HEK293 (cell line): ENCODE results near the gene SMC3.

Experiments
- IKZF3 ChIP-seq: fragments of 450-650 bp; IDR thresholded peaks from 2 replicates; pipeline ENCODE4 v1.5.0; 2018; ENCODE audit warnings: missing biosample characterization, mild to moderate bottlenecking, missing genetic modification characterization, moderate library complexity
- KLF1 ChIP-seq: fragments of 450-650 bp; formaldehyde crosslinking; IDR thresholded peaks from 2 replicates; pipeline ENCODE4 v1.5.1; 2016; ENCODE audit warnings: missing biosample characterization, missing genetic modification characterization
- OSR2 ChIP-seq: fragments of 450-650 bp; formaldehyde crosslinking; IDR thresholded peaks from 2 replicates; pipeline ENCODE4 v1.5.1; 2016; ENCODE audit warnings: missing biosample characterization, missing genetic modification characterization
- OVOL3 ChIP-seq: fragments of 450-650 bp; formaldehyde crosslinking; IDR thresholded peaks from 2 replicates; pipeline ENCODE4 v1.5.1; 2016; ENCODE audit warnings: missing biosample characterization, missing genetic modification characterization
- REPIN1 ChIP-seq: fragments of 450-650 bp; formaldehyde crosslinking; IDR thresholded peaks from 2 replicates; pipeline ENCODE4 v1.5.1; 2017; ENCODE audit warnings: missing biosample characterization, missing genetic modification characterization, low read depth
- SETDB1 ChIP-seq: IDR thresholded peaks from one replicate; pipeline ENCODE4 v1.6.1; 2017; ENCODE audit warnings: mild to moderate bottlenecking, low read length, moderate library complexity, mixed read lengths; ENCODE audit not compliant: insufficient read length
- ZBTB20 ChIP-seq: fragments of 450-650 bp; formaldehyde crosslinking; IDR thresholded peaks from 2 replicates; pipeline ENCODE4 v1.5.1; 2016; ENCODE audit warnings: missing biosample characterization, missing genetic modification characterization
- ZBTB48 ChIP-seq: fragments of 450-650 bp; formaldehyde crosslinking; IDR thresholded peaks from 2 replicates; pipeline ENCODE4 v1.5.1; 2016; ENCODE audit warnings: missing biosample characterization, missing genetic modification characterization
- ZFP37 ChIP-seq: fragments of 450-650 bp; formaldehyde crosslinking; IDR thresholded peaks from 2 replicates; pipeline ENCODE4 v1.5.1; 2016; ENCODE audit warnings: missing biosample characterization, missing genetic modification characterization
- ZNF121 ChIP-seq: fragments of 450-650 bp; formaldehyde crosslinking; IDR thresholded peaks from 2 replicates; pipeline ENCODE4 v1.5.1; 2016; ENCODE audit warnings: missing biosample characterization, missing genetic modification characterization
- ZNF214 ChIP-seq: fragments of 450-650 bp; formaldehyde crosslinking; IDR thresholded peaks from 2 replicates; pipeline ENCODE4 v1.5.1; 2017; ENCODE audit warnings: missing biosample characterization, mild to moderate bottlenecking, missing genetic modification characterization, borderline replicate concordance
- ZNF311 ChIP-seq: fragments of 450-650 bp; formaldehyde crosslinking; IDR thresholded peaks from 2 replicates; pipeline ENCODE4 v1.5.1; 2017; ENCODE audit warnings: missing biosample characterization, missing genetic modification characterization, borderline replicate concordance
- ZNF341 ChIP-seq: fragments of 450-650 bp; formaldehyde crosslinking; IDR thresholded peaks from 2 replicates; pipeline ENCODE4; 2016; ENCODE audit warnings: low read depth, missing biosample characterization, missing genetic modification characterization
- ZNF354C ChIP-seq: fragments of 450-650 bp; formaldehyde crosslinking; IDR thresholded peaks from 2 replicates; pipeline ENCODE4 v1.5.1; 2016; ENCODE audit warnings: missing biosample characterization, missing genetic modification characterization, low read depth, borderline replicate concordance
- ZNF404 ChIP-seq: fragments of 450-650 bp; formaldehyde crosslinking; IDR thresholded peaks from 2 replicates; pipeline ENCODE4 v1.5.1; 2017; ENCODE audit warnings: missing biosample characterization, missing genetic modification characterization
- ZNF433 ChIP-seq: fragments of 450-650 bp; formaldehyde crosslinking; IDR thresholded peaks from 2 replicates; pipeline ENCODE4 v1.5.1; 2016; ENCODE audit warnings: missing biosample characterization, missing genetic modification characterization, low read depth
- ZNF548 ChIP-seq: fragments of 450-650 bp; formaldehyde crosslinking; IDR thresholded peaks from 2 replicates; pipeline ENCODE4 v1.5.1; 2016; ENCODE audit warnings: missing biosample characterization, missing genetic modification characterization
- ZNF561 ChIP-seq: fragments of 450-650 bp; IDR thresholded peaks from 2 replicates; pipeline ENCODE4 v1.5.1; 2018; ENCODE audit warnings: missing biosample characterization, missing genetic modification characterization, borderline replicate concordance
- ZNF610 ChIP-seq: fragments of 450-650 bp; formaldehyde crosslinking; IDR thresholded peaks from 2 replicates; pipeline ENCODE4 v1.5.1; 2016; ENCODE audit warnings: missing biosample characterization, missing genetic modification characterization, borderline replicate concordance
- ZNF658 ChIP-seq: fragments of 450-650 bp; formaldehyde crosslinking; IDR thresholded peaks from 2 replicates; pipeline ENCODE4; 2016; ENCODE audit warnings: missing biosample characterization, missing genetic modification characterization
- ZSCAN30 ChIP-seq: fragments of 450-650 bp; IDR thresholded peaks from 2 replicates; pipeline ENCODE4 v1.5.1; 2018; ENCODE audit warnings: missing biosample characterization, mild to moderate bottlenecking, missing genetic modification characterization, moderate library complexity
- TF ChIP-seq, protein P1 (sequence below): fragments of 450-650 bp; formaldehyde crosslinking; IDR thresholded peaks from 2 replicates; pipeline ENCODE4 v1.5.1; 2016; ENCODE audit warnings: missing biosample characterization, missing genetic modification characterization
- TF ChIP-seq, protein P2 (sequence below): fragments of 450-650 bp; formaldehyde crosslinking; IDR thresholded peaks from 2 replicates; pipeline ENCODE4 v1.5.1; 2016; ENCODE audit warnings: missing biosample characterization, missing genetic modification characterization
- TF ChIP-seq, protein P3 (sequence below): fragments of 450-650 bp; formaldehyde crosslinking; IDR thresholded peaks from 2 replicates; pipeline ENCODE4 v1.5.1; 2016; ENCODE audit warnings: missing biosample characterization, missing genetic modification characterization, borderline replicate concordance
- TF ChIP-seq, protein P4 (sequence below): fragments of 450-650 bp; formaldehyde crosslinking; IDR thresholded peaks from 2 replicates; pipeline ENCODE4 v1.5.1; 2017; ENCODE audit warnings: missing biosample characterization, missing genetic modification characterization
- TF ChIP-seq, protein P5 (sequence below): fragments of 450-650 bp; formaldehyde crosslinking; IDR thresholded peaks from 2 replicates; pipeline ENCODE4 v1.5.1; 2016; ENCODE audit warnings: missing biosample characterization, missing genetic modification characterization
- TF ChIP-seq, protein P6 (sequence below): IDR thresholded peaks from 2 replicates; pipeline ENCODE4 v1.6.1; 2011; ENCODE audit warnings: mild to moderate bottlenecking, low read depth, low read length, borderline replicate concordance

The SMC3 gene

DNA sequence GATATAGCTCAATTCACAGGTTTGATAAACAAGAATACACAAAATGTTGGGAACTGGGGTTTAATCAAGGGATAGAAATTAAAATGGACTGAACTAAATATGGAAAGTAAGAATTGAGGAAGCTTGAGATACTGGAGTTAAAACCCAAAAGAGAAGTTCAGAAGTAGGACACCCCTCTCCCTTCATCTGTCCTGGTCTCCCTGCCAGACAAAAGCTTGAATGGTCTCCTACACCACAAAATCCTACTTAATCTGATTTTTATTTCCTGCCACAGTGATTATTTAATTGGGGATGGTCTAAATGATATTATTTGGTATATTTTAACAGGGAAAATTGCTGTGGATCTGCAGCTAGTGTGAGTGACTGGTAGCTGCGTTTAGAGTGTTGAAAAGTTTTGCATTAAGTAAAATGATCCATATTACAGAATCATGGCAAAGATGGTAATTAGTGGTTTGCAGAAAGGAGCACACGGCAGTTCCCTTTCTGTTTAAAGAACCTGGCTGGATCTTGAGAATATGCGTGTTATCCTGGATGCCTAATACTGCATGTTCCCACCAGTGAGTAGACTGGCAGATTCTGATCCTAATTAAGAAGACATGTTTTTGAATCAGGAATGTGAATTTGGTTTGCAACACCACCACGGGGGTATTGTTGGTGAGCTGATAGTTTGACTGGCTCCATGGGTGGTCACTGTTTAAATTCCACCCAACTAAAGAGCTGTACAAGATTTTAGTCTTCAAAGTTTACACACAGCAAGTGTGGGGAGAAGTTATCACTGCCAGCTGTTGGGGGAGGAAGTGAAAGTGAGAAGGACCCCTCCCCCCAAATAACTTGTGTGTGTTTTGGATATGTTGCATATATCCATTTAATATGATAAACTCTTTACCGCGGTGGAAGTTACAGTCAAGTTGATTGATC lies 82.1 kb downstream of the SMC3 start (continued):
- TF ChIP-seq ZBTB20 = no peak
- TF ChIP-seq ZNF311 (tag by site-specific recombination) = no peak
- TF ChIP-seq, protein P1, sequence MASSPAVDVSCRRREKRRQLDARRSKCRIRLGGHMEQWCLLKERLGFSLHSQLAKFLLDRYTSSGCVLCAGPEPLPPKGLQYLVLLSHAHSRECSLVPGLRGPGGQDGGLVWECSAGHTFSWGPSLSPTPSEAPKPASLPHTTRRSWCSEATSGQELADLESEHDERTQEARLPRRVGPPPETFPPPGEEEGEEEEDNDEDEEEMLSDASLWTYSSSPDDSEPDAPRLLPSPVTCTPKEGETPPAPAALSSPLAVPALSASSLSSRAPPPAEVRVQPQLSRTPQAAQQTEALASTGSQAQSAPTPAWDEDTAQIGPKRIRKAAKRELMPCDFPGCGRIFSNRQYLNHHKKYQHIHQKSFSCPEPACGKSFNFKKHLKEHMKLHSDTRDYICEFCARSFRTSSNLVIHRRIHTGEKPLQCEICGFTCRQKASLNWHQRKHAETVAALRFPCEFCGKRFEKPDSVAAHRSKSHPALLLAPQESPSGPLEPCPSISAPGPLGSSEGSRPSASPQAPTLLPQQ (tag by site-specific recombination) = no peak
- no peak for TF ChIP-seq ZNF610 (tag by site-specific recombination)
- no peak for TF ChIP-seq ZNF214 (tag by site-specific recombination)
- no peak for TF ChIP-seq ZNF354C (tag by site-specific recombination)
- TF ChIP-seq SETDB1 = no peak
- no peak; the same call in 1 of the 2 replicates for TF ChIP-seq IKZF3 (tag by site-specific recombination)
- no peak for TF ChIP-seq KLF1 (tag by site-specific recombination)
- TF ChIP-seq ZBTB48 (tag by site-specific recombination) = no peak
- no peak for TF ChIP-seq ZNF404 (tag by site-specific recombination)
- TF ChIP-seq, protein P2, sequence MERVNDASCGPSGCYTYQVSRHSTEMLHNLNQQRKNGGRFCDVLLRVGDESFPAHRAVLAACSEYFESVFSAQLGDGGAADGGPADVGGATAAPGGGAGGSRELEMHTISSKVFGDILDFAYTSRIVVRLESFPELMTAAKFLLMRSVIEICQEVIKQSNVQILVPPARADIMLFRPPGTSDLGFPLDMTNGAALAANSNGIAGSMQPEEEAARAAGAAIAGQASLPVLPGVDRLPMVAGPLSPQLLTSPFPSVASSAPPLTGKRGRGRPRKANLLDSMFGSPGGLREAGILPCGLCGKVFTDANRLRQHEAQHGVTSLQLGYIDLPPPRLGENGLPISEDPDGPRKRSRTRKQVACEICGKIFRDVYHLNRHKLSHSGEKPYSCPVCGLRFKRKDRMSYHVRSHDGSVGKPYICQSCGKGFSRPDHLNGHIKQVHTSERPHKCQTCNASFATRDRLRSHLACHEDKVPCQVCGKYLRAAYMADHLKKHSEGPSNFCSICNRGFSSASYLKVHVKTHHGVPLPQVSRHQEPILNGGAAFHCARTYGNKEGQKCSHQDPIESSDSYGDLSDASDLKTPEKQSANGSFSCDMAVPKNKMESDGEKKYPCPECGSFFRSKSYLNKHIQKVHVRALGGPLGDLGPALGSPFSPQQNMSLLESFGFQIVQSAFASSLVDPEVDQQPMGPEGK (tag by site-specific recombination) = no peak; the same call in 1 of the 2 replicates
- no peak for TF ChIP-seq ZSCAN30 (tag by site-specific recombination)
- TF ChIP-seq, protein P3, sequence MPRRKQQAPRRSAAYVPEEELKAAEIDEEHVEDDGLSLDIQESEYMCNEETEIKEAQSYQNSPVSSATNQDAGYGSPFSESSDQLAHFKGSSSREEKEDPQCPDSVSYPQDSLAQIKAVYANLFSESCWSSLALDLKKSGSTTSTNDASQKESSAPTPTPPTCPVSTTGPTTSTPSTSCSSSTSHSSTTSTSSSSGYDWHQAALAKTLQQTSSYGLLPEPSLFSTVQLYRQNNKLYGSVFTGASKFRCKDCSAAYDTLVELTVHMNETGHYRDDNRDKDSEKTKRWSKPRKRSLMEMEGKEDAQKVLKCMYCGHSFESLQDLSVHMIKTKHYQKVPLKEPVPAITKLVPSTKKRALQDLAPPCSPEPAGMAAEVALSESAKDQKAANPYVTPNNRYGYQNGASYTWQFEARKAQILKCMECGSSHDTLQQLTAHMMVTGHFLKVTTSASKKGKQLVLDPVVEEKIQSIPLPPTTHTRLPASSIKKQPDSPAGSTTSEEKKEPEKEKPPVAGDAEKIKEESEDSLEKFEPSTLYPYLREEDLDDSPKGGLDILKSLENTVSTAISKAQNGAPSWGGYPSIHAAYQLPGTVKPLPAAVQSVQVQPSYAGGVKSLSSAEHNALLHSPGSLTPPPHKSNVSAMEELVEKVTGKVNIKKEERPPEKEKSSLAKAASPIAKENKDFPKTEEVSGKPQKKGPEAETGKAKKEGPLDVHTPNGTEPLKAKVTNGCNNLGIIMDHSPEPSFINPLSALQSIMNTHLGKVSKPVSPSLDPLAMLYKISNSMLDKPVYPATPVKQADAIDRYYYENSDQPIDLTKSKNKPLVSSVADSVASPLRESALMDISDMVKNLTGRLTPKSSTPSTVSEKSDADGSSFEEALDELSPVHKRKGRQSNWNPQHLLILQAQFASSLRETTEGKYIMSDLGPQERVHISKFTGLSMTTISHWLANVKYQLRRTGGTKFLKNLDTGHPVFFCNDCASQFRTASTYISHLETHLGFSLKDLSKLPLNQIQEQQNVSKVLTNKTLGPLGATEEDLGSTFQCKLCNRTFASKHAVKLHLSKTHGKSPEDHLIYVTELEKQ = no peak
- TF ChIP-seq ZNF658 (tag by site-specific recombination) = no peak
- TF ChIP-seq REPIN1 (tag by site-specific recombination) = no peak
- TF ChIP-seq ZNF561 = no peak
- TF ChIP-seq ZFP37 = no peak
- TF ChIP-seq, protein P4, sequence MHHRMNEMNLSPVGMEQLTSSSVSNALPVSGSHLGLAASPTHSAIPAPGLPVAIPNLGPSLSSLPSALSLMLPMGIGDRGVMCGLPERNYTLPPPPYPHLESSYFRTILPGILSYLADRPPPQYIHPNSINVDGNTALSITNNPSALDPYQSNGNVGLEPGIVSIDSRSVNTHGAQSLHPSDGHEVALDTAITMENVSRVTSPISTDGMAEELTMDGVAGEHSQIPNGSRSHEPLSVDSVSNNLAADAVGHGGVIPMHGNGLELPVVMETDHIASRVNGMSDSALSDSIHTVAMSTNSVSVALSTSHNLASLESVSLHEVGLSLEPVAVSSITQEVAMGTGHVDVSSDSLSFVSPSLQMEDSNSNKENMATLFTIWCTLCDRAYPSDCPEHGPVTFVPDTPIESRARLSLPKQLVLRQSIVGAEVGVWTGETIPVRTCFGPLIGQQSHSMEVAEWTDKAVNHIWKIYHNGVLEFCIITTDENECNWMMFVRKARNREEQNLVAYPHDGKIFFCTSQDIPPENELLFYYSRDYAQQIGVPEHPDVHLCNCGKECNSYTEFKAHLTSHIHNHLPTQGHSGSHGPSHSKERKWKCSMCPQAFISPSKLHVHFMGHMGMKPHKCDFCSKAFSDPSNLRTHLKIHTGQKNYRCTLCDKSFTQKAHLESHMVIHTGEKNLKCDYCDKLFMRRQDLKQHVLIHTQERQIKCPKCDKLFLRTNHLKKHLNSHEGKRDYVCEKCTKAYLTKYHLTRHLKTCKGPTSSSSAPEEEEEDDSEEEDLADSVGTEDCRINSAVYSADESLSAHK = no peak
- TF ChIP-seq OVOL3 (tag by site-specific recombination) = no peak
- TF ChIP-seq ZNF548 = no peak
- TF ChIP-seq OSR2 (tag by site-specific recombination) = peak; percentile 30; the same call in 1 of the 2 replicates
- TF ChIP-seq ZNF121 = no peak
- TF ChIP-seq, protein P5, sequence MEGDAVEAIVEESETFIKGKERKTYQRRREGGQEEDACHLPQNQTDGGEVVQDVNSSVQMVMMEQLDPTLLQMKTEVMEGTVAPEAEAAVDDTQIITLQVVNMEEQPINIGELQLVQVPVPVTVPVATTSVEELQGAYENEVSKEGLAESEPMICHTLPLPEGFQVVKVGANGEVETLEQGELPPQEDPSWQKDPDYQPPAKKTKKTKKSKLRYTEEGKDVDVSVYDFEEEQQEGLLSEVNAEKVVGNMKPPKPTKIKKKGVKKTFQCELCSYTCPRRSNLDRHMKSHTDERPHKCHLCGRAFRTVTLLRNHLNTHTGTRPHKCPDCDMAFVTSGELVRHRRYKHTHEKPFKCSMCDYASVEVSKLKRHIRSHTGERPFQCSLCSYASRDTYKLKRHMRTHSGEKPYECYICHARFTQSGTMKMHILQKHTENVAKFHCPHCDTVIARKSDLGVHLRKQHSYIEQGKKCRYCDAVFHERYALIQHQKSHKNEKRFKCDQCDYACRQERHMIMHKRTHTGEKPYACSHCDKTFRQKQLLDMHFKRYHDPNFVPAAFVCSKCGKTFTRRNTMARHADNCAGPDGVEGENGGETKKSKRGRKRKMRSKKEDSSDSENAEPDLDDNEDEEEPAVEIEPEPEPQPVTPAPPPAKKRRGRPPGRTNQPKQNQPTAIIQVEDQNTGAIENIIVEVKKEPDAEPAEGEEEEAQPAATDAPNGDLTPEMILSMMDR (tag by site-specific recombination) = no peak
- no peak for TF ChIP-seq ZNF341
- TF ChIP-seq, protein P6, sequence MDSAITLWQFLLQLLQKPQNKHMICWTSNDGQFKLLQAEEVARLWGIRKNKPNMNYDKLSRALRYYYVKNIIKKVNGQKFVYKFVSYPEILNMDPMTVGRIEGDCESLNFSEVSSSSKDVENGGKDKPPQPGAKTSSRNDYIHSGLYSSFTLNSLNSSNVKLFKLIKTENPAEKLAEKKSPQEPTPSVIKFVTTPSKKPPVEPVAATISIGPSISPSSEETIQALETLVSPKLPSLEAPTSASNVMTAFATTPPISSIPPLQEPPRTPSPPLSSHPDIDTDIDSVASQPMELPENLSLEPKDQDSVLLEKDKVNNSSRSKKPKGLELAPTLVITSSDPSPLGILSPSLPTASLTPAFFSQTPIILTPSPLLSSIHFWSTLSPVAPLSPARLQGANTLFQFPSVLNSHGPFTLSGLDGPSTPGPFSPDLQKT = no peak
- TF ChIP-seq ZNF433 (tag by site-specific recombination) = no peak
